GM12878 (cell line): ENCODE data around the gene NCS1. TPM values are rescaled to one million over a fixed set of nuclear protein-coding genes. Genes with fewer than 3 reads are reported as not detected.

Experiments used
- ATAC-seq: fragments of 200-7000 bp; cut with Tn5 transposase; 3 replicates; pipeline ENCODE4 v1.9.1; 2020; ENCODE audit warnings: mild to moderate bottlenecking, moderate library complexity
- BruUV-seq: library from RNA; stranded (reverse); fragments of 400-500 nt; replicated peaks from 2 replicates; lab custom pipeline; 2021; lab: Mats Ljungman, UMichigan
- CTCF ChIA-PET: fragments of 300-600 bp; sonication (Branson Sonifier 250); formaldehyde crosslinking; extraction: SDS; loops from one replicate; lab custom pipeline; 2021; ENCODE audit warnings: inconsistent platforms; lab: Yijun Ruan, JAX
- POLR2A ChIA-PET: fragments of 350-600 bp; formaldehyde crosslinking; extraction: SDS; loops from one replicate; lab custom pipeline; 2021; ENCODE audit warnings: inconsistent platforms; lab: Charles Lee
- RAD21 ChIA-PET: fragments of 300-600 bp; sonication (Branson Sonifier 250); formaldehyde crosslinking; loops from one replicate; lab custom pipeline; 2023; ENCODE audit warnings: antibody characterized with exemption; ENCODE audit not compliant: unreplicated experiment; lab: Charles Lee
- SMC1A ChIA-PET: fragments of 300-600 bp; sonication (Branson Sonifier 250); formaldehyde crosslinking; loops from one replicate; lab custom pipeline; 2023; ENCODE audit not compliant: unreplicated experiment, uncharacterized antibody; lab: Charles Lee
- DNase-seq: peaks from one replicate; pipeline ENCODE4 v3.0.0-alpha.2; 2011; ENCODE audit warnings: low read depth, low spot score
- FAIRE-seq: peaks from 3 replicates; lab custom pipeline; 2011; peaks lifted over from hg19 to GRCh38; lab: Jason Lieb, UNC
- H2AFZ ChIP-seq: 2 replicates; pipeline ENCODE4 v1.6.0; 2011; ENCODE audit warnings: low read depth, low read length, control low read depth; ENCODE audit not compliant: control insufficient read depth
- H3K27ac ChIP-seq: 2 replicates; pipeline ENCODE4 v1.5.1; 2011; ENCODE audit warnings: control low read depth; ENCODE audit not compliant: control insufficient read depth, insufficient read depth
- H3K27me3 ChIP-seq, 2 experiments: replicated peaks in 1 of 2; 2 replicates each; pipeline versions ENCODE4 v1.6.0 to v1.6.1; 2011; ENCODE audit warnings: low read length in 1 of 2; ENCODE audit not compliant: control insufficient read depth in 2 of 2, insufficient read depth in 2 of 2
- H3K36me3 ChIP-seq, 2 experiments: 2 replicates each; pipeline ENCODE4 v1.5.1; 2011; ENCODE audit warnings: low read length in 1 of 2; ENCODE audit not compliant: control insufficient read depth in 2 of 2, insufficient read depth in 2 of 2
- H3K4me1 ChIP-seq: 2 replicates; pipeline ENCODE4 v1.6.1; 2011; ENCODE audit warnings: mild to moderate bottlenecking, low read length, moderate library complexity, mixed read lengths; ENCODE audit not compliant: control insufficient read depth, insufficient read depth
- H3K4me2 ChIP-seq: 2 replicates; pipeline ENCODE4 v1.6.0; 2011; ENCODE audit warnings: control low read depth; ENCODE audit not compliant: control insufficient read depth, insufficient read depth
- H3K4me3 ChIP-seq: fragments of 200-600 bp; sonication (generic); 2 replicates; pipeline ENCODE4 v1.5.1; 2016
- H3K79me2 ChIP-seq: 2 replicates; pipeline ENCODE4 v1.6.0; 2011; ENCODE audit warnings: low read length; ENCODE audit not compliant: control insufficient read depth, insufficient read depth
- H3K9ac ChIP-seq: 2 replicates; pipeline ENCODE4 v1.8.0; 2011; ENCODE audit warnings: low read length, control low read depth, mixed read lengths; ENCODE audit not compliant: control insufficient read depth, insufficient read depth
- H3K9me3 ChIP-seq: replicated peaks from 3 replicates; pipeline ENCODE4 v1.5.1; 2011; ENCODE audit warnings: mild to moderate bottlenecking, low read length; ENCODE audit not compliant: control insufficient read depth, insufficient read depth
- H4K20me1 ChIP-seq: 2 replicates; pipeline ENCODE4 v1.6.0; 2011; ENCODE audit not compliant: control insufficient read depth, insufficient read depth
- BHLHE40 ChIP-seq, 2 experiments: fragments of 450-650 bp in 1 of 2; IDR thresholded peaks; 2 replicates each; pipeline ENCODE4 v1.6.1; 2011 to 2017; ENCODE audit warnings: low read depth in 2 of 2, borderline replicate concordance in 1 of 2, improper control_type of control experiment in 1 of 2, low read length in 1 of 2, mild to moderate bottlenecking in 1 of 2
- CHD1 ChIP-seq: IDR thresholded peaks from 2 replicates; pipeline ENCODE4 v1.6.1; 2012; ENCODE audit warnings: low read depth, low read length, improper control_type of control experiment
- DPF2 ChIP-seq: fragments of 450-650 bp; IDR thresholded peaks from 2 replicates; pipeline ENCODE4 v1.6.1; 2017; ENCODE audit warnings: mild to moderate bottlenecking
- HDGF ChIP-seq: fragments of 450-650 bp; IDR thresholded peaks from 2 replicates; pipeline ENCODE4 v1.6.1; 2016; ENCODE audit warnings: antibody characterized with exemption
- MYB ChIP-seq: fragments of 150-350 bp; IDR thresholded peaks from 2 replicates; pipeline ENCODE4 v1.6.1; 2014; ENCODE audit warnings: mild to moderate bottlenecking, low read depth, low read length, borderline replicate concordance
- POLR2AphosphoS5 ChIP-seq: IDR thresholded peaks from 2 replicates; pipeline ENCODE4 v1.6.1; 2011; ENCODE audit warnings: mild to moderate bottlenecking, low read length, inconsistent platforms
- SP1 ChIP-seq: IDR thresholded peaks from one replicate; pipeline ENCODE4 v1.6.1; 2011; ENCODE audit warnings: low read depth, low read length
- WGBS: methylation state at CpG from one replicate; pipeline ENCODE4 v1.1.6; 2016; ENCODE audit warnings: low lambda C conversion rate; ENCODE audit not compliant: insufficient replicate concordance, insufficient coverage; ENCODE audit errors: missing lambda C conversion rate; 5-methylcytosine and 5-hydroxymethylcytosine counted together
- in situ Hi-C: fragments of 300-500 bp; cut with MboI; formaldehyde crosslinking; loops from 9 replicates; pipeline ENCODE4 v1.14.3; 2018; ENCODE audit warnings: mixed read lengths
- intact Hi-C: fragments of 100-400 bp; cut with micrococcal nuclease; formaldehyde crosslinking; loops from one replicate; pipeline ENCODE4 v1.14.2; 2022; ENCODE audit not compliant: unreplicated experiment
- polyA plus RNA-seq, 11 experiments: library from polyadenylated mRNA; depleted of rRNA in 4 of 11; unstranded in 6 of 11; stranded (reverse) in 5 of 11; fragments of >200 nt; fragmentation: Nextera tagmentation in 4 of 11; fragmentation: Illumina TruSeq in 1 of 11; extraction: Ambion mirVana in 4 of 11; extraction: Trizol in 1 of 11; gene quantifications; 1 replicate in 1 of 11; 2 replicates in 10 of 11; pipeline versions ENCODE4 v1.2.1 to v1.2.3, GENCODE V29; 2011 to 2016; ENCODE audit warnings: inconsistent platforms in 2 of 11, missing spikeins in 2 of 11, low read depth in 1 of 11
- total RNA-seq, 4 experiments: library from RNA; depleted of rRNA in 3 of 4; stranded (reverse); fragments of >200 nt in 3 of 4; fragmentation: Illumina TruSeq in 1 of 4; extraction: Trizol in 1 of 4; gene quantifications; 2 replicates each; pipeline versions ENCODE4 v1.2.1 to v1.2.3, GENCODE V29; 2013 to 2021
- TF ChIP-seq, protein P1 (sequence below): fragments of 450-650 bp; IDR thresholded peaks from 2 replicates; pipeline ENCODE4 v1.6.1; 2018; ENCODE audit warnings: borderline replicate concordance, mild to moderate bottlenecking; ENCODE audit not compliant: partially characterized antibody
- TF ChIP-seq, protein P2 (sequence below): fragments of 450-650 bp; formaldehyde crosslinking; IDR thresholded peaks from 2 replicates; pipeline ENCODE4 v1.5.0; 2022; ENCODE audit warnings: mild to moderate bottlenecking, missing genetic modification characterization

Gene NCS1
- total and polyA plus RNA-seq, 10 of the 15 experiments (the other 5 are each of a cell fraction or from before 2014, with no cell fraction given) = 0.04 to 0.22 (median 0.06) TPM; not detected in 4

DNA sequence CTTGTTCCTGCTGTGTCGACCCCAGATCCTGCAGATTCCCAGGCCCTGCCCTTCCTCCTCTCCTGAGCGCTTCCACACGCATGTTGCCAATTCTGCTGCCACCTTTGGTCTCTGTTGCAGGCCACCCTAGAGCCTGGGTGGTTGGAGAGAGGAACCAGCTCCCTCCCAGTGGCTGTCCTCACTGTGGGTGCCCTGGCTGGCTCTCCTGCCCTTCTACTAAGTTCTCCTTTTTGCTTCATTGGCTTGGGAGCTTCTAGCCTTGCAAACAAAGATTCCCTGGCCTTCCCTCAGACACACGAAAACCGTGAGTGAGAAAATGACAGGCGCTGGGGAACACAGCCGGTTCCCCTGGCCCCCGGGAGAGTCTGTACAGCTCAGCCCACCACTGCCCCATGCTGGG lies 14.2 kb upstream of the NCS1 start:
- Histone ChIP-seq H3K4me1 (no peaks in the 10 kb centered on the region), H2AFZ (no peak overlapping the region), H3K36me3 (no peaks in the 10 kb centered on the region), H4K20me1 (no peaks in the 10 kb centered on the region), H3K27ac (no peak overlapping the region), H3K79me2 (no peaks in the 10 kb centered on the region), H3K4me3 (no peak overlapping the region), H3K4me2 (no peak overlapping the region), H3K9ac (no peak overlapping the region), H3K9me3 (no peaks in the 10 kb centered on the region), H3K27me3 (no peaks in the 10 kb centered on the region; a peak in 1 of 4 replicates)
- RAD21 ChIA-PET = no interaction called here
- no TSS peak for BruUV-seq
- no peak for TF ChIP-seq DPF2
- TF ChIP-seq POLR2AphosphoS5 = no peak
- no peak for TF ChIP-seq BHLHE40 (IDR thresholded peaks at IDR 0.05; ENCODE audit: borderline replicate concordance in 1 of 2, low read depth in 2 of 2, low read length in 1 of 2)
- TF ChIP-seq, protein P1, sequence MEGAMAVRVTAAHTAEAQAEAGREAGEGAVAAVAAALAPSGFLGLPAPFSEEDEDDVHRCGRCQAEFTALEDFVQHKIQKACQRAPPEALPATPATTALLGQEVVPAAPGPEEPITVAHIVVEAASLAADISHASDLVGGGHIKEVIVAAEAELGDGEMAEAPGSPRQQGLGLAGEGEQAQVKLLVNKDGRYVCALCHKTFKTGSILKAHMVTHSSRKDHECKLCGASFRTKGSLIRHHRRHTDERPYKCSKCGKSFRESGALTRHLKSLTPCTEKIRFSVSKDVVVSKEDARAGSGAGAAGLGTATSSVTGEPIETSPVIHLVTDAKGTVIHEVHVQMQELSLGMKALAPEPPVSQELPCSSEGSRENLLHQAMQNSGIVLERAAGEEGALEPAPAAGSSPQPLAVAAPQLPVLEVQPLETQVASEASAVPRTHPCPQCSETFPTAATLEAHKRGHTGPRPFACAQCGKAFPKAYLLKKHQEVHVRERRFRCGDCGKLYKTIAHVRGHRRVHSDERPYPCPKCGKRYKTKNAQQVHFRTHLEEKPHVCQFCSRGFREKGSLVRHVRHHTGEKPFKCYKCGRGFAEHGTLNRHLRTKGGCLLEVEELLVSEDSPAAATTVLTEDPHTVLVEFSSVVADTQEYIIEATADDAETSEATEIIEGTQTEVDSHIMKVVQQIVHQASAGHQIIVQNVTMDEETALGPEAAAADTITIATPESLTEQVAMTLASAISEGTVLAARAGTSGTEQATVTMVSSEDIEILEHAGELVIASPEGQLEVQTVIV = no peak
- TF ChIP-seq HDGF = no peak
- no peak for TF ChIP-seq CHD1
- TF ChIP-seq SP1 = no peak
- TF ChIP-seq MYB = no peak
- TF ChIP-seq, protein P2, sequence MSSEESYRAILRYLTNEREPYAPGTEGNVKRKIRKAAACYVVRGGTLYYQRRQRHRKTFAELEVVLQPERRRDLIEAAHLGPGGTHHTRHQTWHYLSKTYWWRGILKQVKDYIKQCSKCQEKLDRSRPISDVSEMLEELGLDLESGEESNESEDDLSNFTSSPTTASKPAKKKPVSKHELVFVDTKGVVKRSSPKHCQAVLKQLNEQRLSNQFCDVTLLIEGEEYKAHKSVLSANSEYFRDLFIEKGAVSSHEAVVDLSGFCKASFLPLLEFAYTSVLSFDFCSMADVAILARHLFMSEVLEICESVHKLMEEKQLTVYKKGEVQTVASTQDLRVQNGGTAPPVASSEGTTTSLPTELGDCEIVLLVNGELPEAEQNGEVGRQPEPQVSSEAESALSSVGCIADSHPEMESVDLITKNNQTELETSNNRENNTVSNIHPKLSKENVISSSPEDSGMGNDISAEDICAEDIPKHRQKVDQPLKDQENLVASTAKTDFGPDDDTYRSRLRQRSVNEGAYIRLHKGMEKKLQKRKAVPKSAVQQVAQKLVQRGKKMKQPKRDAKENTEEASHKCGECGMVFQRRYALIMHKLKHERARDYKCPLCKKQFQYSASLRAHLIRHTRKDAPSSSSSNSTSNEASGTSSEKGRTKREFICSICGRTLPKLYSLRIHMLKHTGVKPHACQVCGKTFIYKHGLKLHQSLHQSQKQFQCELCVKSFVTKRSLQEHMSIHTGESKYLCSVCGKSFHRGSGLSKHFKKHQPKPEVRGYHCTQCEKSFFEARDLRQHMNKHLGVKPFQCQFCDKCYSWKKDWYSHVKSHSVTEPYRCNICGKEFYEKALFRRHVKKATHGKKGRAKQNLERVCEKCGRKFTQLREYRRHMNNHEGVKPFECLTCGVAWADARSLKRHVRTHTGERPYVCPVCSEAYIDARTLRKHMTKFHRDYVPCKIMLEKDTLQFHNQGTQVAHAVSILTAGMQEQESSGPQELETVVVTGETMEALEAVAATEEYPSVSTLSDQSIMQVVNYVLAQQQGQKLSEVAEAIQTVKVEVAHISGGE (CRISPR knock-in tag) = no peak
- FAIRE-seq (no peak), ATAC-seq (no peak), DNase-seq (no peak)
- in situ Hi-C loops (no loop called here), intact Hi-C loops (no loop called here)
- WGBS = 48% methylated on average over 8 of the region's 8 CpGs
- POLR2A ChIA-PET = no interaction called here
- CTCF ChIA-PET = no interaction called here
- SMC1A ChIA-PET = no interaction called here
